HCT116 (cell line): ENCODE results near the gene ST3GAL5. TPM values are rescaled to one million over a fixed set of nuclear protein-coding genes. Genes with fewer than 3 reads are reported as not detected.

ENCODE experiments used
- ATAC-seq: fragments of 200-7000 bp; cut with Tn5 transposase; 2 replicates; pipeline ENCODE4 v1.9.1; 2020; ENCODE audit warnings: mild to moderate bottlenecking, moderate library complexity
- BruUV-seq: library from RNA; stranded (reverse); fragments of 400-500 nt; replicated peaks from 2 replicates; lab custom pipeline; 2021; lab: Mats Ljungman, UMichigan
- CTCF ChIA-PET: fragments of 300-600 bp; sonication (Branson Sonifier 250); formaldehyde crosslinking; loops from one replicate; lab custom pipeline; 2021; ENCODE audit warnings: antibody characterized with exemption; lab: Charles Lee
- POLR2A ChIA-PET: fragments of 300-600, 350-600 bp; sonication (Branson Sonifier 250); formaldehyde crosslinking; loops from one replicate; lab custom pipeline; 2021; ENCODE audit warnings: antibody characterized with exemption; lab: Charles Lee
- RAD21 ChIA-PET, 2 experiments: fragments of 300-600 bp; sonication (Branson Sonifier 250); formaldehyde crosslinking; loops; one replicate each; lab custom pipeline; 2023; ENCODE audit warnings: low total read pairs in 2 of 2; ENCODE audit not compliant: uncharacterized antibody in 2 of 2, unreplicated experiment in 2 of 2, low non-redundant PET in 1 of 2; lab: Charles Lee
- DNase-seq: peaks from one replicate; pipeline ENCODE4 v3.0.0-alpha.2; 2010; ENCODE audit warnings: low read depth, low spot score
- H2AFZ ChIP-seq: fragments of 200-600 bp; shearing (Covaris generic), sonication (generic); 2 replicates; pipeline ENCODE4 v1.6.1; 2017; ENCODE audit warnings: low read depth, mixed run types, mixed read lengths, antibody characterized with exemption, low read length; ENCODE audit not compliant: poor library complexity, severe bottlenecking
- H3K27ac ChIP-seq: 2 replicates; pipeline ENCODE4 v1.5.1; 2012; ENCODE audit warnings: low read depth, low read length
- H3K27me3 ChIP-seq: fragments of 200-600 bp; sonication (generic); 2 replicates; pipeline ENCODE4 v1.6.1; 2016; ENCODE audit warnings: mixed run types, low read length, mixed read lengths; ENCODE audit not compliant: insufficient read depth
- H3K36me3 ChIP-seq, 2 experiments: fragments of 200-500 bp in 1 of 2; fragments of 200-600 bp in 1 of 2; sonication (Bioruptor generic) in 1 of 2; sonication (generic) in 1 of 2; 2 replicates each; pipeline versions ENCODE4 v1.5.1 to v1.6.1; 2014 to 2016; ENCODE audit warnings: low read length in 2 of 2, inconsistent platforms in 1 of 2, mixed read lengths in 1 of 2, mixed run types in 1 of 2; ENCODE audit not compliant: insufficient read depth in 2 of 2, control insufficient read depth in 1 of 2
- H3K4me1 ChIP-seq, 2 experiments: fragments of 200-600 bp in 1 of 2; sonication (generic) in 1 of 2; 2 replicates each; pipeline versions ENCODE4 v1.5.1 to v1.6.1; 2012 to 2017; ENCODE audit warnings: low read length in 2 of 2, inconsistent platforms in 1 of 2, mild to moderate bottlenecking in 1 of 2, mixed read lengths in 1 of 2, mixed run types in 1 of 2, moderate library complexity in 1 of 2; ENCODE audit not compliant: insufficient read depth in 2 of 2, control insufficient read depth in 1 of 2
- H3K4me2 ChIP-seq: fragments of 200-600 bp; sonication (generic); 2 replicates; pipeline ENCODE4 v1.6.1; 2017; ENCODE audit warnings: mixed run types, low read length, mixed read lengths
- H3K4me3 ChIP-seq, 2 experiments: fragments of 200-600 bp in 1 of 2; sonication (generic) in 1 of 2; replicated peaks in 1 of 2; 2 replicates each; pipeline ENCODE4 v1.5.1; 2011 to 2016; ENCODE audit warnings: low read length in 2 of 2, control low read depth in 1 of 2, low read depth in 1 of 2, mild to moderate bottlenecking in 1 of 2, mixed read lengths in 1 of 2, mixed run types in 1 of 2
- H3K79me2 ChIP-seq: fragments of 200-600 bp; sonication (generic); 2 replicates; pipeline ENCODE4 v1.6.1; 2017; ENCODE audit warnings: mild to moderate bottlenecking, mixed run types, low read length, moderate library complexity, mixed read lengths; ENCODE audit not compliant: insufficient read depth
- H3K9ac ChIP-seq: fragments of 200-600 bp; sonication (generic); 2 replicates; pipeline ENCODE4 v1.6.1; 2016; ENCODE audit warnings: low read length, mixed read lengths
- H3K9me2 ChIP-seq: fragments of 200-600 bp; sonication (generic), shearing (Covaris generic); 2 replicates; pipeline ENCODE4 v1.6.1; 2017; ENCODE audit warnings: mixed run types, mild to moderate bottlenecking, moderate library complexity; ENCODE audit not compliant: insufficient read depth
- H3K9me3 ChIP-seq, 2 experiments: fragments of 200-500 bp in 1 of 2; fragments of 200-600 bp in 1 of 2; sonication (Bioruptor generic) in 1 of 2; sonication (generic) in 1 of 2; 2 replicates each; pipeline ENCODE4 v1.6.1; 2014 to 2017; ENCODE audit warnings: low read length in 2 of 2, mixed read lengths in 2 of 2, inconsistent platforms in 1 of 2, low read depth in 1 of 2, mild to moderate bottlenecking in 1 of 2, mixed run types in 1 of 2, moderate library complexity in 1 of 2; ENCODE audit not compliant: control insufficient read depth in 1 of 2, insufficient read depth in 1 of 2
- H4K20me1 ChIP-seq: fragments of 200-600 bp; sonication (generic), shearing (Covaris generic); 2 replicates; pipeline ENCODE4 v1.6.1; 2017; ENCODE audit warnings: mixed run types, mild to moderate bottlenecking, moderate library complexity; ENCODE audit not compliant: insufficient read depth
- CBX3 ChIP-seq: IDR thresholded peaks from 2 replicates; pipeline ENCODE4 v1.6.1; 2012; ENCODE audit warnings: low read depth
- EZH2 ChIP-seq: fragments of 200-600 bp; sonication (generic); IDR thresholded peaks from 2 replicates; pipeline ENCODE4 v1.6.1; 2017; ENCODE audit warnings: antibody characterized with exemption, mixed run types
- EZH2phosphoT487 ChIP-seq: fragments of 200-600 bp; IDR thresholded peaks from 2 replicates; pipeline ENCODE4 v1.6.1; 2018; ENCODE audit warnings: antibody characterized with exemption, borderline replicate concordance
- SIN3A ChIP-seq: IDR thresholded peaks from 2 replicates; pipeline ENCODE4 v1.6.1; 2012; ENCODE audit warnings: low read depth
- TCF7L2 ChIP-seq: IDR thresholded peaks from 2 replicates; pipeline ENCODE4 v1.7.0; 2011; ENCODE audit warnings: borderline replicate concordance, inconsistent platforms; ENCODE audit not compliant: insufficient read depth, insufficient read length; ENCODE audit errors: extremely low read depth
- ZFX ChIP-seq: fragments of 450-650 bp; IDR thresholded peaks from 2 replicates; pipeline ENCODE4 v1.6.1; 2017
- intact Hi-C: fragments of 100-400 bp; cut with micrococcal nuclease; formaldehyde crosslinking; loops from 2 replicates; pipeline ENCODE4 v1.10.0; 2022
- total RNA-seq: library from RNA; stranded (reverse); gene quantifications from one replicate; pipeline ENCODE4 v1.2.1, GENCODE V29; 2021; ENCODE audit not compliant: unreplicated experiment
- TF ChIP-seq, protein P1 (sequence below): IDR thresholded peaks from 2 replicates; pipeline ENCODE4 v1.6.1; 2012; ENCODE audit warnings: low read depth
- TF ChIP-seq, protein P2 (sequence below), 3 experiments: fragments of 200-600 bp in 1 of 3; sonication (generic) in 1 of 3; IDR thresholded peaks in 2 of 3; conservative IDR thresholded peaks in 1 of 3; 2 replicates each; pipeline ENCODE4 v1.5.1; 2012 to 2017; ENCODE audit warnings: low read depth in 2 of 3, low read length in 2 of 3, antibody characterized with exemption in 1 of 3, borderline replicate concordance in 1 of 3, control low read depth in 1 of 3, mild to moderate bottlenecking in 1 of 3, mixed read lengths in 1 of 3, mixed run types in 1 of 3, moderate library complexity in 1 of 3; ENCODE audit not compliant: insufficient read depth in 1 of 3
- TF ChIP-seq, protein P3 (sequence below): IDR thresholded peaks from 2 replicates; pipeline ENCODE4 v1.6.1; 2011; ENCODE audit warnings: mild to moderate bottlenecking, low read length, moderate library complexity; ENCODE audit not compliant: insufficient replicate concordance; ENCODE audit errors: extremely low read depth
- TF ChIP-seq, protein P4 (sequence below): IDR thresholded peaks from 2 replicates; pipeline ENCODE4 v1.6.1; 2012

Gene ST3GAL5
- total RNA-seq, 1 experiment from 2014 or later = 14.8 TPM

DNA sequence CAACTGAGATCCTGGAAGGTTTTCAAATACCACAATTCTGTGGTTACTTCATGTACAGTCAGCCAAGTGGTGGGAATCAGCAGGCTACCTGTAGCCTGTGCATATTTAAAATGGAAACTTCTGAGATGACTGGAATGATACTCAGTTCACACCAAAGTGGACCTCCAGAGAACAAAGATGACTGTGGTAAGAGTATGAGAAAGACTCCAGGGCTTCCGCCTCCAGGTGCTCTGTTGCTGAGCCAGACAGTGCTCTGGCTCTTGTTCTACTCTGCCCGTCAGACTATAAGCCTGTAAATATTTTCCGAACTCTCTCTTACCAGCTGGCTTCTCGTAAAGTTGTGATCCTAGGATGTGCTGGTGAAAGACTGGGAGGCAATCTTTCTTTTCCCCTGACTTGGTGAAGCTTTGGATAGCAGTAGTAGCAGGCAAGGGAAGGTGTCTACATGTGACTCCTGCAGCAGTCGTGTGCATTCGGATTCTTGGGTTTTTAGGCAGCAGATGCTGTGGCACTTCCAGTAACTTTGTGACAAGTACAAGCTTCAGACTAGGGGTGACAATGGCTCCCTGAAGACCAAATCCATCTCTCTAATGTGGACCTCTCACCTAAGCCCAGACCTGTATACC is 23.1 kb downstream of the ST3GAL5 start:
- Histone ChIP-seq H3K4me1 (no peaks in the 10 kb centered on the region), H3K9me2 (no peaks in the 10 kb centered on the region), H3K9me3 (no peaks in the 10 kb centered on the region), H2AFZ (no peak overlapping the region), H3K79me2 (no peaks in the 10 kb centered on the region), H3K27ac (no peak overlapping the region), H3K27me3 (no peaks in the 10 kb centered on the region), H3K4me2 (no peak overlapping the region), H3K9ac (no peak overlapping the region), H3K36me3 (no peaks in the 10 kb centered on the region), H3K4me3 (no peak overlapping the region), H4K20me1 (no peaks in the 10 kb centered on the region)
- intact Hi-C loops = no loop called here
- ChIA-PET POLR2A (no interaction called here), RAD21 (no interaction called here), CTCF (no interaction called here)
- no peak for ATAC-seq
- DNase-seq = no peak
- TF ChIP-seq, protein P1, sequence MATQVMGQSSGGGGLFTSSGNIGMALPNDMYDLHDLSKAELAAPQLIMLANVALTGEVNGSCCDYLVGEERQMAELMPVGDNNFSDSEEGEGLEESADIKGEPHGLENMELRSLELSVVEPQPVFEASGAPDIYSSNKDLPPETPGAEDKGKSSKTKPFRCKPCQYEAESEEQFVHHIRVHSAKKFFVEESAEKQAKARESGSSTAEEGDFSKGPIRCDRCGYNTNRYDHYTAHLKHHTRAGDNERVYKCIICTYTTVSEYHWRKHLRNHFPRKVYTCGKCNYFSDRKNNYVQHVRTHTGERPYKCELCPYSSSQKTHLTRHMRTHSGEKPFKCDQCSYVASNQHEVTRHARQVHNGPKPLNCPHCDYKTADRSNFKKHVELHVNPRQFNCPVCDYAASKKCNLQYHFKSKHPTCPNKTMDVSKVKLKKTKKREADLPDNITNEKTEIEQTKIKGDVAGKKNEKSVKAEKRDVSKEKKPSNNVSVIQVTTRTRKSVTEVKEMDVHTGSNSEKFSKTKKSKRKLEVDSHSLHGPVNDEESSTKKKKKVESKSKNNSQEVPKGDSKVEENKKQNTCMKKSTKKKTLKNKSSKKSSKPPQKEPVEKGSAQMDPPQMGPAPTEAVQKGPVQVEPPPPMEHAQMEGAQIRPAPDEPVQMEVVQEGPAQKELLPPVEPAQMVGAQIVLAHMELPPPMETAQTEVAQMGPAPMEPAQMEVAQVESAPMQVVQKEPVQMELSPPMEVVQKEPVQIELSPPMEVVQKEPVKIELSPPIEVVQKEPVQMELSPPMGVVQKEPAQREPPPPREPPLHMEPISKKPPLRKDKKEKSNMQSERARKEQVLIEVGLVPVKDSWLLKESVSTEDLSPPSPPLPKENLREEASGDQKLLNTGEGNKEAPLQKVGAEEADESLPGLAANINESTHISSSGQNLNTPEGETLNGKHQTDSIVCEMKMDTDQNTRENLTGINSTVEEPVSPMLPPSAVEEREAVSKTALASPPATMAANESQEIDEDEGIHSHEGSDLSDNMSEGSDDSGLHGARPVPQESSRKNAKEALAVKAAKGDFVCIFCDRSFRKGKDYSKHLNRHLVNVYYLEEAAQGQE = no peak
- TF ChIP-seq EZH2phosphoT487 (no peak), ZFX (no peak), EZH2 (no peak), TCF7L2 (no peak), CBX3 (no peak), SIN3A (no peak)
- TF ChIP-seq, protein P2, sequence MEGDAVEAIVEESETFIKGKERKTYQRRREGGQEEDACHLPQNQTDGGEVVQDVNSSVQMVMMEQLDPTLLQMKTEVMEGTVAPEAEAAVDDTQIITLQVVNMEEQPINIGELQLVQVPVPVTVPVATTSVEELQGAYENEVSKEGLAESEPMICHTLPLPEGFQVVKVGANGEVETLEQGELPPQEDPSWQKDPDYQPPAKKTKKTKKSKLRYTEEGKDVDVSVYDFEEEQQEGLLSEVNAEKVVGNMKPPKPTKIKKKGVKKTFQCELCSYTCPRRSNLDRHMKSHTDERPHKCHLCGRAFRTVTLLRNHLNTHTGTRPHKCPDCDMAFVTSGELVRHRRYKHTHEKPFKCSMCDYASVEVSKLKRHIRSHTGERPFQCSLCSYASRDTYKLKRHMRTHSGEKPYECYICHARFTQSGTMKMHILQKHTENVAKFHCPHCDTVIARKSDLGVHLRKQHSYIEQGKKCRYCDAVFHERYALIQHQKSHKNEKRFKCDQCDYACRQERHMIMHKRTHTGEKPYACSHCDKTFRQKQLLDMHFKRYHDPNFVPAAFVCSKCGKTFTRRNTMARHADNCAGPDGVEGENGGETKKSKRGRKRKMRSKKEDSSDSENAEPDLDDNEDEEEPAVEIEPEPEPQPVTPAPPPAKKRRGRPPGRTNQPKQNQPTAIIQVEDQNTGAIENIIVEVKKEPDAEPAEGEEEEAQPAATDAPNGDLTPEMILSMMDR (IDR thresholded peaks at IDR 0.05 in 2 of 3, conservative IDR thresholded peaks at IDR 0.05 in 1 of 3; ENCODE audit: borderline replicate concordance in 1 of 3, insufficient read depth in 1 of 3, low read depth in 2 of 3, low read length in 2 of 3) = no peak
- TF ChIP-seq, protein P3, sequence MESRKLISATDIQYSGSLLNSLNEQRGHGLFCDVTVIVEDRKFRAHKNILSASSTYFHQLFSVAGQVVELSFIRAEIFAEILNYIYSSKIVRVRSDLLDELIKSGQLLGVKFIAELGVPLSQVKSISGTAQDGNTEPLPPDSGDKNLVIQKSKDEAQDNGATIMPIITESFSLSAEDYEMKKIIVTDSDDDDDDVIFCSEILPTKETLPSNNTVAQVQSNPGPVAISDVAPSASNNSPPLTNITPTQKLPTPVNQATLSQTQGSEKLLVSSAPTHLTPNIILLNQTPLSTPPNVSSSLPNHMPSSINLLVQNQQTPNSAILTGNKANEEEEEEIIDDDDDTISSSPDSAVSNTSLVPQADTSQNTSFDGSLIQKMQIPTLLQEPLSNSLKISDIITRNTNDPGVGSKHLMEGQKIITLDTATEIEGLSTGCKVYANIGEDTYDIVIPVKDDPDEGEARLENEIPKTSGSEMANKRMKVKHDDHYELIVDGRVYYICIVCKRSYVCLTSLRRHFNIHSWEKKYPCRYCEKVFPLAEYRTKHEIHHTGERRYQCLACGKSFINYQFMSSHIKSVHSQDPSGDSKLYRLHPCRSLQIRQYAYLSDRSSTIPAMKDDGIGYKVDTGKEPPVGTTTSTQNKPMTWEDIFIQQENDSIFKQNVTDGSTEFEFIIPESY = no peak
- TF ChIP-seq, protein P4, sequence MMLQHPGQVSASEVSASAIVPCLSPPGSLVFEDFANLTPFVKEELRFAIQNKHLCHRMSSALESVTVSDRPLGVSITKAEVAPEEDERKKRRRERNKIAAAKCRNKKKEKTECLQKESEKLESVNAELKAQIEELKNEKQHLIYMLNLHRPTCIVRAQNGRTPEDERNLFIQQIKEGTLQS = no peak
- no TSS peak for BruUV-seq
